ENCODE data around the gene GALK2.
"Not testable (repeated sequence)": the region's sequence is repeated elsewhere in the genome, so short reads cannot be mapped to it uniquely, and the experiment has no call there.

The GALK2 gene

DNA sequence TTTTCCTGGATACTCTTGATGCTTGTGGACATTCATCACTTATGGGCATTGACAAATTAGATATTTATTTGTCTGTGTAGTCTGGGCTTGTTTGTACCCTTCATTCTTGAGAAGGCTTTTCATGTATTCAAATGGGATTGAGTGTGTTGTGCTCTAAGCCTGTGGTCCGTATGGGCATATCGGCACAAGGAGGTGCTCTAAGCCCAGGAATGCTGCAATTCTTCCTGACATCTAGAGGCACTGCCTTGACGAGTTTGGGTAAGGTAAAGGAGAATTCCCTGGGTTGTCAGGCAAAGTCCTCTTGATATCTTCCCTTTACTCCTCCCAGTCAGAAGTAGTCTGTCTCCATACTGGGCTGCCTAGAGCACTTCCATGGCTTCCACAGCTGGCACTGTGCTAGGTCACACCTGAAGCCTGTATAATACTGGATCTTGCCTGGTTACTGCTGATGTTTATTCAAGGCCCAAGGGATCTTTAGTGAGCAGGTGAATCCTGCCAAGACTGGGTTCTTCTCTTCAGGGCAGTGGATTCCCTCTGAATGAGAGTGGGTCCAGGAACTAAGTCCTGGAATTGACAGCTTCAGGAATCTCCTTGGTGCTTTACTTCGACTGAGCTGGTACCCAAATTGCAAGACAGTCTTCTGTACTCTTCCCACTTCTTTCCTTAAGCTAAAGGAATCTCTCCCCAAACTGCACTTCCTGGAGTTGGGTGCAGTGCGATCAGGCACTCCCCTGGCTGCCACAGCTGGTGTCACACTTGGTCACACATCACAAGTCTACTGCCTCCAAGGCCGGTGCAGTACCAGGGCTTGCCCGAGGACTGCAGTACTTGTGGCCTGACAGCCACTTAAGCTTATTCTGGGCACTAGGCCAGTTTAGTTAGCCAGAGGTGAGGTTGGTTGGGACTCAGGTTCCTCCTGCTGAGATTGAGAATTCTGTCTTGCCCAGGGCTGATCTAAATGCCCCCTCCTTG lies 46.0 kb downstream of the GALK2 start:
- no peak for DNase-seq (ENCODE audit: extremely low read depth in 1 of 2, low read depth in 1 of 2)

DNA sequence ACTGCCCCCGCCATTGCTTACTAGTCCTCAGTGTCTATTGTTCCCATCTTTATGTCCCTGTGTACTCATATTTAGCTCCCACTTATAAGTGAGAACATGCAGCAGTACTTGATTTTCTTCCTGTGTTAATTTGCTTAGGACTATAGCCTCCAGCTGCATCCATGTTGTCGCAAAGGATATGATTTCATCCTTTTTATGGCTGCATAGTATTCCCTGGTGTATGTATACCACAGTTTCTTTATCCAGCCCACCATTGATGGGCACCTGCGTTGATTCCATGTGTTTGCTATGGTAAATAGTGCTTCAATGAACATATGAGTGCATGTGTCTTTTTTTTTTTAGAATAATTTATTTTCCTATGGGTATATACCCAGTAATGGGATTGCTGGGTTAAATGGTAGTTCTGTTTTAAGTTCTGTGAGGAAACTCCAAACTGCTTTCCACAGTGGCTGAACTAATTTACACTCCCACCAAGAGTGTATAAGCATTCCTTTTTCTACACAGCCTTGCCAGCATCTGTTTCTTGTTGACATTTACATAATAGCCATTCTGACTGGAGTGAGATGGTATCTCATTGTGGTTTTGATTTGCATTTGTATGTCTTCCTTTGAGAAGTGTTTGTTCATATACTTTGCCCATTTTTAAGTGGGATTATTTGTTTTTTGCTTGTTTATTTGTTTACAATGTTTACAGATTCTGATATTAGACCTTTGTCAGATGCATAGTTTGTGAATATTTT lies 53.7 kb downstream of the GALK2 start:
- no peak for DNase-seq (ENCODE audit: extremely low read depth in 1 of 2, low read depth in 1 of 2)

DNA sequence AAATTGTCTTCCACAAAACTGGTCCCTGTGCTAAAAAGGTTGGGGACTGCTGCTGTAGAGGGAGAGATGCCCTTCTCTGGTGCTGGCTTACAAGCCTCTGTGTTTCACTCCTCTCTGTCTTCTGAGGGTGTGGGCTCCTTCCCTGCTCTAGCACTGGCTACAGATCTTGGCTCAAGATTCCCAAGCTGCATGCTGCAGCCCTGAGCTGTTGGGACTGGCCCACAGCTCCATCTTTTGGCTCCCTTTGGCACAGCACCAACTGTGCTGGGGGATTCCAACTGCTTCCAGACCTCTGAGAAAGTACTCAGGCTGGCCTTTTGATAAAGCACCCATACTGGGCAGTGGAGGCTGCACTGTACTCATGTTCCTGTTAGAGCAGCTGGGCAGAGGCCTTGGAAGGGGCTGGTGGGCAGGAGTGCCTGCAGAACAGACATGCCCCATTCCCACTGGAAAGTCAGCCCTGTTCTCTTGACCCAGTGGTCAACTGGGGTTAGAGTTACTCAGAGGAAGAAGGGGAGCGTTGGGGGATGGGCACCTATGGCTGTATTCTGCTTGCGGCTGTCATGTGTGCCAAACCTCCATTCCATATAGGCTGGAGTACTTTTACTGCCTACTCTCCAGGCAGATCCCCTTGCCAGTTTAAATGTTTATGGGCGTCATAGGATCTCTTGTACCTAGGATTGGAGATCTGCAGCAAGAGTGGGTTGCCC lies 55.7 kb downstream of the GALK2 start:
- DNase-seq (ENCODE audit: extremely low read depth in 1 of 2, low read depth in 1 of 2): no peak

DNA sequence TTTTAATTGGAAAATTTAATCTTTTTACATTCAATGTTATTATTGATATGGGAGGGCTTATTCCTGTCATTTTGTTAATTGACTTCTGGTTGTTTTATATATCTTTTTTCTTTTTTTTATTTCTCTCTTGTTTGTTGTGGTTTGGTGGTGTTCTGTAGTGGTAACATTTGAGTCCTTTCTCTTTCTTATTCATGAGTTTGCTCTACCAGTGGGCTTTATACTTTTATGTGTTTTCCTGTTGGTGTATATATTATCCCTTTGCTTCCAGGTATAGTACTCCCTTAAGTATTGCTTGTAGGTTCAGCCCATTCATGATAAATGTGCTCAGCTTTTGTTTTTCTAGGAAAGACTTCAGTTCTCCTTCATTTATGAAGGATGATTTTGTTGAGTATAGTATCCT lies 57.6 kb downstream of the GALK2 start:
- no peak for DNase-seq (ENCODE audit: extremely low read depth in 1 of 2, low read depth in 1 of 2)

DNA sequence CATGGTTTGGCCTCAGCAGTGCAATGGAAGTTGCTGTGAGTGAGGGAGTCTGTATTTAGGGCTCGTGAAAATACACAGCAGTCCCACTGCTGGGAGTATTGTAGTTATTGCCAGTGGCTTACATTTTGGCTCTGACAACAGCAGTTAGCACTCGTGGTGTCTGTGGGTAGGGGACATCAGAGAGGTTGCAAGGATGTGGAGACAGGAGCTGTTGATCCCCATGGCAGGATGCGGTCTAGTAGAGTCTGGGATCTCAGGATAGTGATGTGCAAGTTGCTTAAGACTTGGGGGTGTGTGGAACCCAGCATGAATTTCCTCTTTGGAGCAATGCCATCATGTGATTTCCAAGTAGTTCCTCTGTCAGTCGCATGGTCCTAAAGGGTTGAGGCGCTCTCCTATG lies 59.9 kb downstream of the GALK2 start:
- DNase-seq (ENCODE audit: extremely low read depth in 1 of 2, low read depth in 1 of 2): no peak

DNA sequence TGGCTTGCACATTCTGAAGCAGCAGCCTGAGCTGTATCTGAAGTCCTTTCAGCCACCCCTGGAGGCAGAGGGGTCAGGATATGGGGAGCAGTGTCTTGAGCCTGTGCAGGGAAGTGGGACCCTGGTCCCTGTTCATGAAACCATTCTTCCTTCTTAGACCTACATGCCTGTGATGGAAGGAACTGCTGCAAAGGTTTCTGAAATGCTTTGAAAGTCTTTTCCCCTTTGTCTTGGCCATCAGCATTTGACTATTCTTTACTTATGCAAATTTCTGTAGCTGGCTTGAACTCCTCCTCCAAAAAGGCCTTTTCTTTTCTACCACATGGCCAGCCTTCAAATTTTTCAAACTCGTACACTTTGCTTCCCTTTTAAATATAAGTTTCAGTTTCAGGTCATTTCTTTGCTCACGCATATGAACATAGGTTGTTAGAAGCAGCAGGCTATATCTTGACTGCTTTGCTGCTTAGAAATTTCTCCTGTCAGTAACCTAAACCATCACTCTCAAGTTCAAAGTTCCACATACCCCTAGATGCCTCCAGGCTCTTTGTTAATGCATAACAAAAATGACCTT lies 62.3 kb downstream of the GALK2 start:
- DNase-seq (ENCODE audit: extremely low read depth in 1 of 2, low read depth in 1 of 2): no peak

DNA sequence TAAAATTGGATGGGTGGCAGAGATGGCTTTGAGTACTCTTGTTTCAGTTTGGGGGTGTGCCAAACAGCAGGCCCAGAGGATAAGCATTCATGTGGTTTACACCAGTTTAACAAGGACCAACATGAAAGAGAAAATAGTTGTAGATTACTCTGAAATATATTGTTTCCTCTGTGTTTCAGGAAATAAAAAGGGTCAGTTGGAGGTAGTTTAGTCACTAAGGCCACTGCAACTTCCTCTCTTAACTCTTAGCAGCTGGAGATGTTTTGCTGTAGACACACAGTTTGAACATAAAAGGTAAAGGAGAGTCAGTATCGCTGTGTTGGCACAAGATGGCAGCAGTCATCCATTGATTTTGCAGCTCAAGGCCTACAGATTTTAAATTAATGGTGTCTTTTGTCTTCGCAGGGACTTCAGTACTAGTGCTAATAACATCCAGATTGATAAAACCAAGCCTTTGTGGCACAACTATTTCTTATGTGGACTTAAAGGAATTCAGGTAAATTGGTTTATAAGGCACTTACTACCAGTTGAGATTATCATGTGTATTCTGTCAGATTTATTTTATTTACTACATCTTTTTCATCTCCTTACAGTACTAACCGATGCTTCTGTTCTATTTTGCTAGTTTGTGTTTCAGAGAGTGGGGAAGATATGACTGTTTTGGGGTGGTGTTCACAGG lies 65.5 kb downstream of the GALK2 start:
- no peak for DNase-seq (ENCODE audit: extremely low read depth in 1 of 2, low read depth in 1 of 2)

DNA sequence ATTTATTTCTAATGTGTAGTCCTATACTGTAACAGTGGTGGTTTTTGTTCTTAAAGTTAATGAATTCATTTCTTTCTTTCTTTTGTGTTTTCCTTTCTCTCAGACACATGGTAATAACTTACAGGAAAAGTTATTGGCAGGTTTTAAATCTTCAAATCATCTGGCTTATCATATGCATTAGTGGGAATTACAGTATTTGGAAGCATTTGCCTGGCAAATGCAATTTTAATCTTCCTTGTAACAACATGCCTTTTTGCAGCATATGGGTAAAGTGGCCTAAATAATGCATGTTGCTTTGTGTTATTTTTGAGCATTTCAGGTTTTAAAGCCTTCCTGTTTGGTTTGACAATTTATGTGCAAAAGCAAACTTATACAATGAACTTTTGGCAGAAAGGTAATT lies 66.8 kb downstream of the GALK2 start:
- no peak for DNase-seq (ENCODE audit: extremely low read depth in 1 of 2, low read depth in 1 of 2)

DNA sequence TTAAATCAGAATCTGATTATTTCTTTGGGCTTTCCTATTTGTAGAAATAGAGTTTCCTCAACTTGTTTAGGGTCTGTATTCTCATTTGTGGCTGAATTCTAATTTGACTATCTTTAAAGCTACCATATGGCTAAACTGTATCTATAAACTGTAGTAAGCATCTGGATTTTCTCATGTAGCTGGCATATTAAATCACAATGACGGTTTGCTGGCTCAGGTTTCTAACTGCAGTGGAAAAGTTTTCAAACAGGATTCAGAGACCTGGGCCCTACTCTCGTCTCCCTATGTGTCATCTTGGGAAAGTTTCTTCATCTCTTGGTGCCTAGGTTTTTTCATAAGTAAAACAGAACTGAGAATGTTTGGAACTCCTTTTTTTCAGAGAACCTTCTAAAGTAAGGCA lies 68.3 kb downstream of the GALK2 start:
- no peak for DNase-seq (ENCODE audit: extremely low read depth in 1 of 2, low read depth in 1 of 2)

DNA sequence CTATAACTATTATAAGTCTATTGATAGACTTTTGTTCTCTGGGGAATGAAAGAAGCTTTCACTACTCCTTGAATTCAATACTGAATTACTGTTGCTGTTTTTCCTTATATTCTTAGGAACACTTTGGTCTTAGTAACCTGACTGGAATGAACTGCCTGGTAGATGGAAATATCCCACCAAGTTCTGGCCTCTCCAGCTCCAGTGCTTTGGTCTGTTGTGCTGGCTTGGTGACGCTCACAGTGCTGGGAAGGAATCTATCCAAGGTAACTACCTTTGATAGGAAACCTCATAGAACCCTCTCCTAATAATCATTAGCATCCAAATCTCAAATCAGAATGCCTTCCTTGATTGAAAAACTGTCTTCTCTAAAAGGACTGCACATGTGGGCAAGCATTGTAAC lies 69.1 kb downstream of the GALK2 start:
- no peak for DNase-seq (ENCODE audit: extremely low read depth in 1 of 2, low read depth in 1 of 2)

DNA sequence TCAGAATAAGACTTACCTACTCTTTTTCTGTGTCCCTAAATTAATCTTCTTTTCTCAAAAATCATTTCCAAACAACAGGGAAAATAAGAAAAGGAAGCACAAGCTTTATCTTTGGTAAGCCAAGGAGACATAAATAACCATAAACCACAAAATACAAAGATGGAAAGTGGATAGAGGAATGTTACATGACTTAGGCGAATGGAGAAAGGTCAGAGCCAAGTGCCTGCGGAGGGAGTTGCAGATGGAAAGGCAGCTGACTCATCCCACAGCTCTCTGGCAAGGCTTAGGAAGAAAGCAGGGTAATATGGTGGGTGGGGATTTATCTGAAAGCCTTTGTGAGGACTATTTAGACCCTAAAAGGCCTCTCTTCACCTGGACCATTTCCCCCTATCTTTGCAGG lies 72.8 kb downstream of the GALK2 start:
- no peak for DNase-seq (ENCODE audit: extremely low read depth in 1 of 2, low read depth in 1 of 2)

DNA sequence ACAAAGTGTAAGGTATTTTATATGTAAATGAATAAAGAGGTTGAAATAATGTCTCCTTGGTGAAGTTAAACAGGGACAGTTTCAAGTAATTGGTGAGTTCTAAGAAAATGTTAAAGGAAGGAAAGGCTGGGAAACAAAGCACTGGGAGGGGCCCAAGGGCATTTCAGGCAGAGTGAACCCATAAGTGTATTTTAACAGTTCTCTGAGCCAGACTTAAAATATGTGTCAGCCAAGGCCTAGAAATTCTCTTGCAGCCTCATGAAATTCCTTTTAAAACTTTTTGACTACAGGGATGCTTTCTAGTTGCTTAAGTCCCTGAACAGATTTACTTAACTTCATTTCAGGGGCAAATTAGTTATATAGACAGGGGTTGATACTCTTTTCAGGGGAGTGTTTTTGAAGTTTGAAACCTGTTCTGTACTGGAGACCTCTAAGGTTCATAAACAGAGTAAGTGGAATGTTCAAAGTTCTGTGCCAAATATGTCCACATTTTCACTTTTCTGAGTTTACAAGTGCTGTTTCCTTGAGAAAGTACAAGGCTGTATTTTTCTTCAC lies 77.6 kb downstream of the GALK2 start:
- no peak for DNase-seq (ENCODE audit: extremely low read depth in 1 of 2, low read depth in 1 of 2)

DNA sequence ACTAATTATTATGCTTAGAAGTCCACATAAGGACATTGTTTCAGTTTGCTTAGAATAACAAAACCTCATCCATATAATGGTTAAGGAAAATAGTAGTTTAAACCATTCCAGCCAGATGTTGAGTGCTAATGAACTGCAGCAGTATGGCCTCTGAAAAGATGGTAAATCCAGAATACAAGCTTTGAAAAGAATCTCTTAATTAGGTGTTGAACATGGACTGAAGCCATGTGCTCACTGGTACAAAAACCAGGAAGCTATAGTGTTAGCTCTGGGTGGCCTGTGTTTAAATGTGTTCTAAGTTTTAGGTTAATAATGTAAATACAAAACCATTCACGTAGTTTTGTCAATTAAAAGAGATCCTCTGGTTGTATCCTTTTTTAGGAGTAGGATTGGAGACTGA lies 78.2 kb downstream of the GALK2 start:
- DNase-seq (ENCODE audit: extremely low read depth in 1 of 2, low read depth in 1 of 2): no peak

DNA sequence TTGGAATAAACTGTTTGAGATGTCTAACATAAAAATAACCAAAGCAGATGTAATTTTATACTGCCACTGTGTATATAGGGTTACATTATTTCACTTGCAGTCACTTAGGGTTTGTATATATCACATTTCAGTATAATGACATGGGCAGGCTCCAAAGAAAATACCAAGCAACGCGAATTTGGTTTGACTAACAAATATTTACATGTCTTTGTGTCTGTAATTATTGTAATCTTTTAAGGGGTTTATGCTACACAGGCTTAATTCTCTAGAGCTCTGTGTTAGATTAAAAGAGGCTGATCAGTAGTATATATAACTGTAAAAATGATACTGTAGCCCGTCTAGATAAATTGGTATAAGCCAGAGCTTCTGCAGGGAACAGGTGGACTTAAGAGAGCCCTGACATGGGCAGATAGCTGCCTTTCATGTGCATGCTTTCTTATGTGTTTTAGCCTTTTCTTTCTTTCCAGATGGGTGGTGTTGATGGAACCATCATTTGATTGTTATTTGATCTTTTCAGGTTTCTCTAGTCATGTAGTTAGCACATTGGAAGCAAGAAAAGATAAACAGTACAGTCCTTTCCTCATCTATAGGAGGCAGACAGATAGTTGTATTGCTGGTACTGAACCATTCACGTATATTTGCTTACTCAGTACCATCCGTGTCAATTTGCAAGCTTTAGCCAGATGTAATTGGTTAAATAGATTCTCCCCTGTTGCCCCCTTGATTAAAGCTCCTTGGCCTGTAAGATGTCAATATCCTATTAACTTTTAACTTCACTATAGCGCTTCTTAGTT lies 86.1 kb downstream of the GALK2 start:
- no peak for DNase-seq (ENCODE audit: extremely low read depth in 1 of 2, low read depth in 1 of 2)

DNA sequence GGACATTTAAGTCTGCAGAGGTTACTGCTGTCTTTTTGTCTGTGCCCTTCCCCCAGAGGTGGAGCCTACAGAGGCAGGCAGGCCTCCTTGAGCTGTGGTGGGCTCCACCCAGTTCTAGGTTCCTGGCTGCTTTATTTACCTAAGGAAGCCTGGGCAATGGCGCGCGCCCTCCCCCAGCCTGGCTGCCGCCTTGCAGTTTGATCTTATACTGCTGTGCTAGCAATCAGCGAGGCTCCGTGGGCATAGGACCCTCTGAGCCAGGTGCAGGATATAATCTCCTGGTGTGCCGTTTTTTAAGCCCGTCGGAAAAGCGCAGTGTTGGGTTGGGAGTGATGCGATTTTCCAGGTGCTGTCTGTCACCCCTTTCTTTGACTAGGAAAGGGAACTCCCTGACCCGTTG lies 95.1 kb downstream of the GALK2 start:
- DNase-seq (ENCODE audit: extremely low read depth in 1 of 2, low read depth in 1 of 2): not testable (repeated sequence)

DNA sequence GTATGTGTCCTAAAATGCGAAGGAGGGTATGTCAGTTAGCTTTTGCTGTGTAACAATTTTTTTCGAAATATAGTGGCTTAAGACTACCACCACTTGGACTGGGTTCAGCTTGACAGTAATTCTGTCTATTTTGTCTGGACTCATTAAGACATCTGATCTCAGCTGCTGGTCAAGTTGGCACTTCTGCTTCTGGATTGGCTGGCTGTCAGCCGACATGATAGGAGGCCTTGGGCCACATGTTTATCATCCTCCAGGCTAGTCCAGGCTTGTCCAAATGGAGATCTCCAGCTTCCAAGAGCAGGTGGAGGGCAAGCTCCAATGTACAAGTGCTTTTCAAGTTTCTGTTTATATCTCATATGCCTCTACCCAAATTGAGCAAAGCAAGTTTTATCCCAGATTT lies 95.9 kb downstream of the GALK2 start:
- DNase-seq (ENCODE audit: extremely low read depth in 1 of 2, low read depth in 1 of 2): no peak

DNA sequence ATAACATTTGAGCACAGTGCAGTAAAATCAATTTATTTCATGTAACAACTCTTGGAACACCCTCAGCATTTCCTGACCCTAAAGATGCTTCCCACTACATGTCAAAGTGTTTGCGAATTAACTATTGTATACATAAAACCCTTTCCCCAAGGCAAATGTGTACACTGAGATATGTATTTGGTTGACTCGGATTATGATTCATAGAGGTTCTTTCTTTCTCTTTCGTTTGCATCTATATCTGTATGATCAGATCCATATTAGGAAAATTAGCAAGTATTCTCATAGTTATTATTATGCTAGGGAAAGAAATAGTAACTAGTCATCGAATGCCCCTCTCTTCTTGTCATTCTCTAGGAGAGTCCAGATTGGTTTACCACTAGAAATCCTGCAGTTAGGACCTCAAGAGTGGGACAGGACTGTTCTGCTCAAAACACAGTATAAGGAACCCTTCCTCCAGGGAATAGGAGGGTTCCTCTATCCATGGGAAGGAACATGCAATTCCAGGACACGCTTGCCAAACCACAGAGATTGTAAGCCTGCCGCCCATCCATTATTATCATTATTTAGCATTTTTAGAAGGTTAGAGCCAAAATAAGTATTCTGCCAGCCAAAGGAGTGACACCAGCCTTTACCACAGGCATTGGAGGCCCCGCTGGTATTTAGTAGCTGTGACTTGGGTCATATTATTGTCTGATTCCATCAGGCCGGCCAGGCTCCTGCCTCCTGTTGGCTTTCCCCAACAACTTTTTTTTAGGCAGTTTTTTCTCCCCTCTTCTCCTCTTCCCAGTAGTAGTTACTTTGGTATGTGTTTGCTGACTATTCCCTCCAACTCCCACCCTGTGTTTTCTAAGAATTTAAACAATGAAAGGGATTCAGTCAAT lies 100.7 kb downstream of the GALK2 start:
- no peak for DNase-seq (ENCODE audit: extremely low read depth in 1 of 2, low read depth in 1 of 2)

DNA sequence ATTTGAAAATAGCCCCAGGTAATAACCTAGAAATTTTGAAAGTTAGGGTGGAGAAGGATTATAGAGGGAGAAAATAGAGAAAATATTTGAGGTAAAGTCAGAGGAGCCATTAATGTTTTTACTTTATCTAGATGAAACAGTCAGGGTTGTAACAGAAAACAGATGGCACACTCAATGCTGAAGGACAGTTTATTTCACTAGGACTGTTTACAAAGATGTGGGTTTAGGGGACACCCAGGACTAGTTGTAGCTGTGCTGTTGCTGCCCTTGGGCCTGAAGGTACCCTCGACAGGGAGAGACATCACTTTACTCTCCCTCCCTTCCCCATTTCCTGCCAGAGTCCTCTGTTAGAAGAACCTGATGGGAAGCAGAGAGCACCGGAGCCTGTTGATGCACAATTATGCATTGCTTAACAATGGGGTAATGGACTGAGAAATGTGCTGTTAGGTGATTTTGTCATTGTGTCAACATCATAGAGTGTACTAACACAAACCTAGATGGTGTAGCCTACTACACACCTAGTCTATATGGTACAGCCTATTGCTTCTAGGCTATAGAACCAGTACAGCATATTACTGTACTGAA lies 103.8 kb downstream of the GALK2 start:
- no peak for DNase-seq (ENCODE audit: extremely low read depth in 1 of 2, low read depth in 1 of 2)
